NCI-H446 treated with DMSO at 0.1 percent for 48 hours (cell line): ENCODE results near the gene DBT.

Source experiments
- DNase-seq: peaks from one replicate; lab custom pipeline; 2025; lab: John Stamatoyannopoulos, UW

DBT gene

GRCh38 chr1:100188617-100189016 lies 61.0 kb downstream of the DBT start:
- DNase-seq = peak; percentile 91

GRCh38 chr1:100187912-100188311 lies 61.7 kb downstream of the DBT start:
- peak; percentile 9 for DNase-seq

GRCh38 chr1:100184536-100184935 lies 65.1 kb downstream of the DBT start:
- DNase-seq = no peak

- no peak for DNase-seq
Observed at GRCh38 chr1:100183370-100183769, 66.3 kb downstream of the DBT start.

- no peak for DNase-seq
Observed at GRCh38 chr1:100178091-100178490, 71.5 kb downstream of the DBT start, which contains the start of gene LRRC39. TSS of gene LRRC39 (minus strand) at chr1:100178256. CDS start at chr1:100168516, 9,740 bp downstream.

GRCh38 chr1:100177295-100178041 lies 72.2 kb downstream of the DBT start:
- DNase-seq = no peak

- DNase-seq = no peak
Observed at GRCh38 chr1:100168051-100168450, 81.6 kb downstream of the DBT start.

- DNase-seq = no peak
Observed at GRCh38 chr1:100164702-100165101, 84.9 kb downstream of the DBT start.

GRCh38 chr1:100164216-100164615 lies 85.4 kb downstream of the DBT start:
- peak; percentile 10 for DNase-seq

GRCh38 chr1:100162881-100163280 lies 86.8 kb downstream of the DBT start:
- no peak for DNase-seq

- no peak for DNase-seq
Observed at GRCh38 chr1:100152271-100152670, 97.4 kb downstream of the DBT start.

- no peak for DNase-seq
Observed at GRCh38 chr1:100151679-100152078, 98.0 kb downstream of the DBT start.

- DNase-seq = no peak
Observed at GRCh38 chr1:100147875-100148274, 101.8 kb downstream of the DBT start.

GRCh38 chr1:100146958-100147357 lies 102.7 kb downstream of the DBT start:
- DNase-seq = no peak

- no peak for DNase-seq
Observed at GRCh38 chr1:100145116-100145515, 104.5 kb downstream of the DBT start.

GRCh38 chr1:100142343-100142742 lies 107.3 kb downstream of the DBT start:
- DNase-seq = no peak

- DNase-seq = no peak
Observed at GRCh38 chr1:100141192-100141591, 108.4 kb downstream of the DBT start.

- DNase-seq = no peak
Observed at GRCh38 chr1:100137602-100138001, 112.0 kb downstream of the DBT start.
